Left ventricle myocardium inferior (tissue), 1 donor: ENCODE data around the gene SH2D3A. TPM values are rescaled to one million over a fixed set of nuclear protein-coding genes. Genes with fewer than 3 reads are reported as not detected.

Experiments used
- DNase-seq: peaks from one replicate; pipeline ENCODE4 v3.0.0-alpha.2; 2020
- H3K27ac ChIP-seq: fragments of 200-600 bp; replicated peaks from 2 replicates; pipeline ENCODE4 v1.8.0; 2021
- H3K27me3 ChIP-seq: fragments of 200-600 bp; 2 replicates; pipeline ENCODE4 v1.8.0; 2021; ENCODE audit warnings: low read depth
- H3K36me3 ChIP-seq: fragments of 200-600 bp; 2 replicates; pipeline ENCODE4 v1.8.0; 2021
- H3K4me1 ChIP-seq: fragments of 200-600 bp; 2 replicates; pipeline ENCODE4 v1.8.0; 2021
- H3K4me3 ChIP-seq: fragments of 200-600 bp; 2 replicates; pipeline ENCODE4 v1.8.0; 2021; ENCODE audit warnings: mild to moderate bottlenecking, moderate library complexity
- H3K9me3 ChIP-seq: fragments of 200-600 bp; replicated peaks from 2 replicates; pipeline ENCODE4 v1.8.0; 2021
- intact Hi-C: fragments of 100-400 bp; cut with micrococcal nuclease; formaldehyde crosslinking; loops from one replicate; pipeline ENCODE4 v1.11.0; 2022
- total RNA-seq: library from RNA; stranded (reverse); fragmentation: NEBNext Ultra II Directional; extraction: Animal tissue kit (Norgen Biotek cat#: 25700); gene quantifications from one replicate; pipeline ENCODE4 v1.2.1, GENCODE V29; 2021
- TF ChIP-seq, protein P1 (sequence below): fragments of 200-600 bp; IDR thresholded peaks from 2 replicates; pipeline ENCODE4 v1.8.0; 2021; ENCODE audit warnings: antibody characterized with exemption, mild to moderate bottlenecking, borderline replicate concordance
- donor health status: DM: no; HTN: yes; CAD: no; lungs with severe emphysema.

Gene SH2D3A
- total RNA-seq, 1 donor from 2014 or later: 0.14 TPM

DNA sequence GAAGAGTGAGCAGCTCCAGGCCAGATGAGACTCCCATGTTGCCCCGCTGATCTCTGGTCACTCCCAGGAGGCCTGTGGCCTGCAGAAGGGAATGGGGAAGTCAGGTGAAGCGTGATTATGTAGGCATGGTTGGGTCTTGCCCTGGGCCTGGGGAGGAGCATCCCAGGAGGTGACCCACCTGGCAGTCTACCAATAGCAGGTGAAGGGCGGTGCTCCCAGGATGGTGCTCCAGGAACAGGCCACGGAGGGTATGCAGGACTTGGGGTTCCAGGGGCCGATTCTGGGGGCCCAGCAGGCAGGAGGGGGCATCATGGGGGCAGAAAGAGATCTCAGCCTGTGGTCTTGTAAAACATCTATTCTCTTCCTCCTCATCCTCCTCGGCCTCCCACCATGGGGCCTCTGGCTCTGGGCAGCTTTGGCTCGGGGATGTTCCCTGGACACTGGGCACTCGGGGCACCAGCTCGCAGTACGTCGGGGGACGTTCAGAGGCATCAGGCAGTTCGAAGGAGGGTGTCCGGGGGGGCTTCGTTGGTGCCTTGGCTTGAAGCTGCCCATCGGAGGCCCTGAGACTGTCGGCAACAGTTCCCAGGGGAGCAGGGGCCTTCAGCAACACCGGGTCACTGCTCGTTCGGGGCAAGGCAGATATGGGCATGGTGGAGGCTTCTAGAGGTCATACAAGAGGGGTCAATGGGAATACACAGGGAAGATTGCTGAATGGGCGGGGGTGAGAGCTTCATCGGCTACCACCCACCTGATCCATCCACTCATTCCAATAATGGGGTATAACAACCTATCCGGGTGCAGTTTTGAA lies 12.4 kb downstream of the SH2D3A start:
- DNase-seq: no peak
- intact Hi-C loops: no loop called here
- H3K27me3 ChIP-seq: no peaks in the 10 kb centered on the region

DNA sequence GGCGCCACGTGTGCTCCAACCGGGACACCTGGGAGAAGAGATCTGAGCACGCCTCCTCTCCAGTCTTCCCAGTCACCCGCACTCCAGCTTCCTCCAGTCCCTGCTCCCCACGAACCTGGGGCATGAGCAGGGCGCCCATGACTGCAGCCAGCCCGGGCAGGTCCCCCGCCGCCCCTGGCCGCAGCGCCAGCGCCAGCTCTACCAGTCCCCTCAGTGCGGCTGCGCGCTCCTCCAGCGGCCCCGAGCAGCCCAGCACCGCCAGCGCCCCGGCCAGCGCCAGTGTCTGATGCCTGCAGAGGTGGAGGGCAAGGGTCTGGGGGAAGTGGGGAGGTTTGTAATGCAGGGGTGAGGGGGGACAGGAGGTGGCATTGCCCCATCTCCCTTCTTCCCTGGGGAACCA lies 13.1 kb downstream of the SH2D3A start:
- Histone ChIP-seq H3K27ac (no peak overlapping the region), H3K9me3 (no peaks in the 10 kb centered on the region), H3K36me3 (peaks cover 36% of the 10 kb centered on the region), H3K4me1 (peaks cover 29% of the 10 kb centered on the region), H3K27me3 (no peaks in the 10 kb centered on the region), H3K4me3 (no peak overlapping the region)
- intact Hi-C loops: no loop called here
- DNase-seq: no peak
- TF ChIP-seq, protein P1, sequence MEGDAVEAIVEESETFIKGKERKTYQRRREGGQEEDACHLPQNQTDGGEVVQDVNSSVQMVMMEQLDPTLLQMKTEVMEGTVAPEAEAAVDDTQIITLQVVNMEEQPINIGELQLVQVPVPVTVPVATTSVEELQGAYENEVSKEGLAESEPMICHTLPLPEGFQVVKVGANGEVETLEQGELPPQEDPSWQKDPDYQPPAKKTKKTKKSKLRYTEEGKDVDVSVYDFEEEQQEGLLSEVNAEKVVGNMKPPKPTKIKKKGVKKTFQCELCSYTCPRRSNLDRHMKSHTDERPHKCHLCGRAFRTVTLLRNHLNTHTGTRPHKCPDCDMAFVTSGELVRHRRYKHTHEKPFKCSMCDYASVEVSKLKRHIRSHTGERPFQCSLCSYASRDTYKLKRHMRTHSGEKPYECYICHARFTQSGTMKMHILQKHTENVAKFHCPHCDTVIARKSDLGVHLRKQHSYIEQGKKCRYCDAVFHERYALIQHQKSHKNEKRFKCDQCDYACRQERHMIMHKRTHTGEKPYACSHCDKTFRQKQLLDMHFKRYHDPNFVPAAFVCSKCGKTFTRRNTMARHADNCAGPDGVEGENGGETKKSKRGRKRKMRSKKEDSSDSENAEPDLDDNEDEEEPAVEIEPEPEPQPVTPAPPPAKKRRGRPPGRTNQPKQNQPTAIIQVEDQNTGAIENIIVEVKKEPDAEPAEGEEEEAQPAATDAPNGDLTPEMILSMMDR: no peak

More for the DNA sequence above, 12.4 kb downstream of the SH2D3A start:
- Histone ChIP-seq H3K4me1 (peaks cover 22% of the 10 kb centered on the region), H3K27ac (no peak overlapping the region), H3K9me3 (no peaks in the 10 kb centered on the region), H3K4me3 (no peak overlapping the region), H3K36me3 (peaks cover 28% of the 10 kb centered on the region)
- TF ChIP-seq, protein P1: no peak

DNA sequence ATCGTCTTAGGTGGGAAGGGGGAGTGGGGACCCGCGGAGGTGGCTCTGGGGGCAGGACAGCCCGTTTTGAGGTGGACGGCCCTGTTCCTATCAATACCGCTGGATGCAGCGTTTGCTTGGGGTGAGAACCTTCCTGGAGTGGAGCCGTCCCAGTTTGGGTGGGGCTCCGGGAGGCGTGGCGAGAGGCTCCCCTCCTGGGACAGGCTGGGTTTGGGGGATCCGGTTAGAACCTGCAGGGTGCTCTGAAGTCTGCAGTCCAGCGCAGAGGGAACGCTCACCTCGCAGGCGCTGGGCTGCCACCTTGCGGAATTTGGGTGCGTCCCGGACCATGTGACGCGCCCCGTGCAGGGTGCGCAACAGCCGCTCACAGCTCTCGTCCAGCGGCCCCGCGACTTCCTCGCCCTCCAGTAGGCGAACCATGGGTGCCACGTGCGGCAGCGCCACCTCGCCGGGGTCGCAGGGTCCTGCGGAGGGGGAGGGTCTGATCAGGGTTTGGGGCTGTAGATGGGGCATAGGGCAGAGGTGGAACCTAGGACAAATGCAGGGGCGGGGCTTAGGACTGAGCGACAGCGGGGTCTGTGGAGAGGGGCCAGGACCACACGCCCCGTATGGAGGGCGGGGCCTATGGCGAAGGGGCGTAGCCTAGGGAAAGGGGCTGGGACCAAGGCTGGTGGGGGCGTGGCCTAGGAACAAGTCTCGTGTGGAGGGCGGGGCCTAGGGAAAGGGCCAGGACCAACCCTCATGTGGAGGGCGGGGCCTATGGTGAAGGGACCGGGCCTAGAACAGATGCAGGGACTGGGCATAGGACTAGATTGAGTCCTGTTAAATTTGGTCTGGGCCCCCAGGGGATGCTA lies 13.8 kb downstream of the SH2D3A start:
- intact Hi-C loops: no loop called here
- no peaks in the 10 kb centered on the region for H3K9me3 ChIP-seq

DNA sequence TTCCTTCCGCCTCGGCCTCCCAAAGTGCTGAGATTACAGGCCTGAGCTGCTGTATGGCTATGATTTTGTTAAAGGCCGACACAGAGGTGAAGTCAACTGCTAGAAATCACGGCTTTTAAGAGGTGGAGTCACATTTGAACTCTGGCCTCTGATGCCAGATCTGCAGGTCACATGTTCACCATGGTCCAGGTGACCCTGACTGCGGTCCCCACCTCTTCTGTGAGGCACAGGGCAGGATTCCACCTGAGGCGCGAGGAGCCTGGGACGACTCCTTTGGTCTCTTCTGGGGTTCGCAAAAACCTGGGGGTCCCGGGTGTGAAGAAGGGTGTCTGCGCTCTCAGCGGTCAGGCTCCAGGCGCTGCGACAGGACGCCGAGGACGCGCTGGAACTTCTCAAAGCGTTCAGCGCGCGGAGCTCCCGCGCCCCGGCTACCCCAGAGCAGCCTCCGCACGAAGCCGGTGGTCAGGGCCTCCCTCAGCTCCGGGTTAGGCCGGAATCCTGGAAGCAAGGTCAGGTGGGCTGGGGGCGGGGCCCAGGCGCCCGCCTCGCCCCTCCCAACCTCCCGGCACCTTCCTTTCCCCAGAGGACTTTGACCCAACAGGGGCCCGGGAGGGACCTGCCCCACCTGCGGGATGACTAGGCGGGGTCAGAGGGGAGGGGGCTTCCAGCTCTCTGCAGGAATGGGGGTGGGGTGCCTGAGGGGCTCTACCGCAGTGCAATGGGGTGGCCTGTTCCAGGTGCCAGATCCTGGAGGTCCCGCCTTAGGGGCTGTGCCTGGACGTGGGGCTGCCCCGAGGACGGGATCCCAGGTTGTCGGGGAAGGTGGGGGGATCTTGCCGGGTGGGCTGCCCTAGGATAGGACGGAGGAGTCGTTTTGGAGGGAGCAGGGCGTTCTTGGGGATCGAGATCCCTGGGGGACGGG lies 14.7 kb downstream of the SH2D3A start:
- TF ChIP-seq, protein P1: no peak
- intact Hi-C loops: no loop called here
- Histone ChIP-seq H3K36me3 (peaks cover 52% of the 10 kb centered on the region), H3K9me3 (no peaks in the 10 kb centered on the region), H3K27ac (peak overlapping the region; percentile 71), H3K27me3 (no peaks in the 10 kb centered on the region), H3K4me1 (peaks cover 45% of the 10 kb centered on the region), H3K4me3 (peak overlapping the region; percentile 63)
- no peak for DNase-seq

More for the DNA sequence above, 13.8 kb downstream of the SH2D3A start:
- TF ChIP-seq, protein P1: peak; percentile 63
- Histone ChIP-seq H3K4me3 (peak overlapping the region; percentile 63), H3K36me3 (peaks cover 43% of the 10 kb centered on the region), H3K27me3 (no peaks in the 10 kb centered on the region), H3K4me1 (peaks cover 36% of the 10 kb centered on the region), H3K27ac (peak overlapping the region; percentile 71)
- peak; percentile 78 for DNase-seq

DNA sequence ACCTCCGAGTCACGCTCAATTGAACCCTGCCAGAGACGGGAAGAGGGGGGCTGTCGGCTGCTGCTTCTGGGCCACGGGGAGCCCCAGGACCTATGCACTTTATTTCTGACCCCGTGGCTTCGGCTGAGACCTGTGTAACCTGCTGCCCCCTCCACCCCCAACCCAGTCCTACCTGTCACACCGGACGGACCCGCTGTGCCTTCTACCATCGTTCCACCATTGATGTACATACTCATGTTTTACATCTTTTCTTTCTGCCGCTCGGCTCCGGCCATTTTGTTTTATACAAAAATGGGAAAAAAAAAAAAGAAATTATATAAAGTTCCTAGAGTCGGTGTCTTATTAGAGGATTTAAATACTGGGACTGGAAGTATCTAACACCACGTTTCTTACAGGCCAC lies 16.0 kb downstream of the SH2D3A start:
- Histone ChIP-seq H3K9me3 (no peaks in the 10 kb centered on the region), H3K4me1 (peaks cover 56% of the 10 kb centered on the region), H3K27ac (no peak overlapping the region), H3K27me3 (no peaks in the 10 kb centered on the region), H3K36me3 (peaks cover 65% of the 10 kb centered on the region), H3K4me3 (no peak overlapping the region)
- TF ChIP-seq, protein P1: no peak
- intact Hi-C loops: no loop called here
- DNase-seq: no peak
